ENCODE data around the gene TRAPPC2L. TPM values are rescaled to one million over a fixed set of nuclear protein-coding genes. Genes with fewer than 3 reads are reported as not detected.

TRAPPC2L gene
- total RNA-seq, 1 donor from 2014 or later: 50.6 TPM

DNA sequence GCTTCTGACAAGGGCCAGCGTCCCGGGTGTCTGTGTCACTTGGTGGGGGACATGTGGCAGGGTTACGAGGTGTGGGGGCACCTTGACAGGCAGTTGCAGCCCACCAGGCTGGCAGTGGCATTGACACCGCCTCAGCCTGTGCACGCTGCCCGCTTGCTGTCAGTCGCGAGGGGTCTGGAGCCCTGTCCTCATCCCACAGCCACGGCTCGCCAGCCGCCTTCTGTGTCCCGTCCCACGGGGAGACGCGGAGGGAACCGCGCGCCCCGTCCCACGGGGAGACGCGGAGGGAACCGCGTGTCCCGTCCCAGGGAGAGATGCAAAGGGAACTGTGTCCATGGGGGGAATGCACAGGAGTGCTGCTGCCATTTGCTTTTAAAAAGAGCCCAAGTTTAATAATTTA is 6.0 kb downstream of the TRAPPC2L start:
- no peaks in the 10 kb centered on the region for H3K36me3 Mint-ChIP-seq (ENCODE audit: unreplicated experiment)
- H3K4me1 Mint-ChIP-seq (ENCODE audit: low read depth, unreplicated experiment): peaks cover 5% of the 10 kb centered on the region
- TF ChIP-seq, protein P1, sequence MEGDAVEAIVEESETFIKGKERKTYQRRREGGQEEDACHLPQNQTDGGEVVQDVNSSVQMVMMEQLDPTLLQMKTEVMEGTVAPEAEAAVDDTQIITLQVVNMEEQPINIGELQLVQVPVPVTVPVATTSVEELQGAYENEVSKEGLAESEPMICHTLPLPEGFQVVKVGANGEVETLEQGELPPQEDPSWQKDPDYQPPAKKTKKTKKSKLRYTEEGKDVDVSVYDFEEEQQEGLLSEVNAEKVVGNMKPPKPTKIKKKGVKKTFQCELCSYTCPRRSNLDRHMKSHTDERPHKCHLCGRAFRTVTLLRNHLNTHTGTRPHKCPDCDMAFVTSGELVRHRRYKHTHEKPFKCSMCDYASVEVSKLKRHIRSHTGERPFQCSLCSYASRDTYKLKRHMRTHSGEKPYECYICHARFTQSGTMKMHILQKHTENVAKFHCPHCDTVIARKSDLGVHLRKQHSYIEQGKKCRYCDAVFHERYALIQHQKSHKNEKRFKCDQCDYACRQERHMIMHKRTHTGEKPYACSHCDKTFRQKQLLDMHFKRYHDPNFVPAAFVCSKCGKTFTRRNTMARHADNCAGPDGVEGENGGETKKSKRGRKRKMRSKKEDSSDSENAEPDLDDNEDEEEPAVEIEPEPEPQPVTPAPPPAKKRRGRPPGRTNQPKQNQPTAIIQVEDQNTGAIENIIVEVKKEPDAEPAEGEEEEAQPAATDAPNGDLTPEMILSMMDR (IDR thresholded peaks at IDR 0.05; ENCODE audit: partially characterized antibody, unreplicated experiment): no peak
- H3K9me3 Mint-ChIP-seq (ENCODE audit: unreplicated experiment): peaks cover 5% of the 10 kb centered on the region
- DNase-seq: no peak
- H3K27me3 Mint-ChIP-seq (ENCODE audit: unreplicated experiment): peaks cover 5% of the 10 kb centered on the region
- H3K27ac Mint-ChIP-seq (ENCODE audit: unreplicated experiment): no peak overlapping the region
- no peak overlapping the region for H3K4me3 Mint-ChIP-seq (ENCODE audit: unreplicated experiment)

DNA sequence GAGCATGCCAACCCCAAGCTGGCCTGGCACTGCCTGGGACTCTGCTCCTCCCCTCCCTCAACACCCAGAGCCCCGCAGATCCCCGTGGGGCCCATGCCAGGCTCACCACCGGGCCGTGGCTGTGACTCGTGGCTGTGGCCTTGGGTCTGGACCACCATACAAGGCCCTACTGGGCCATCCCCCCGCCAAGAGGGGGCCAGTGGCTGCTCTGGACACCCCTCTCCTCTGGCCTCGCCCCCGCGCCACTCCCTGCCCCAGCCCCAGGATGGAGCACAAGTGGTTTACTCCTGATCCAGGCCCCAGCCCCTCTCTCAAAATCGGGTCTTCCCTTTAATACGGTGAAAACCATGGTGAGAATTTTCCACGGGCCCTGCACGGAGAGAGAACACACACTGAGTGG is 6.5 kb downstream of the TRAPPC2L start:
- no peaks in the 10 kb centered on the region for H3K36me3 Mint-ChIP-seq (ENCODE audit: unreplicated experiment)
- TF ChIP-seq, protein P1 (IDR thresholded peaks at IDR 0.05; ENCODE audit: partially characterized antibody, unreplicated experiment): no peak
- no peak for DNase-seq
- peaks cover 7% of the 10 kb centered on the region for H3K27me3 Mint-ChIP-seq (ENCODE audit: unreplicated experiment)
- no peak overlapping the region for H3K27ac Mint-ChIP-seq (ENCODE audit: unreplicated experiment)
- peaks cover 3% of the 10 kb centered on the region for H3K9me3 Mint-ChIP-seq (ENCODE audit: unreplicated experiment)
- H3K4me3 Mint-ChIP-seq (ENCODE audit: unreplicated experiment): no peak overlapping the region
- peaks cover 3% of the 10 kb centered on the region for H3K4me1 Mint-ChIP-seq (ENCODE audit: low read depth, unreplicated experiment)

DNA sequence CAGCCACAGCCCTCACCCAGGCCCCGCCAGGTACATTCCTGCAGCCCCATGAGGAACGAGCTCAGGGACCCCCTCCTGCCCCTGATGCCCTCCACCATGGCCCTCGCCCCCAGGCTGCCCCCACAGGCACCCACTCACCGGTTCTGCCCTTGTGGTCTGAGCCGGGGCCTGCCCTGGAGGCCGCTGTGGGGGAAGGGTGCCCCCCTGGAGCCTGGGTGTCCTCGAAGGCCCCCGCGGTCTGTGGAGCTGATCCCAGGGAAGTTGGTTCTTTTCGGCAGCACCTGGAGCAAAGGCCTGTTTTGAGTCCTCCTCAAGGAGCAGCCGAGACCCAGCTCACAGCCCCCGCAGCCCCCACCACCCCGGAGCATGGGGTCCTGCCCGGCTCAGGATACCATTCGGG is 7.2 kb downstream of the TRAPPC2L start:
- TF ChIP-seq, protein P1 (IDR thresholded peaks at IDR 0.05; ENCODE audit: partially characterized antibody, unreplicated experiment): no peak
- no peak overlapping the region for H3K27ac Mint-ChIP-seq (ENCODE audit: unreplicated experiment)
- H3K27me3 Mint-ChIP-seq (ENCODE audit: unreplicated experiment): peaks cover 14% of the 10 kb centered on the region
- peaks cover 10% of the 10 kb centered on the region for H3K4me1 Mint-ChIP-seq (ENCODE audit: low read depth, unreplicated experiment)
- H3K36me3 Mint-ChIP-seq (ENCODE audit: unreplicated experiment): no peaks in the 10 kb centered on the region
- DNase-seq: no peak
- H3K4me3 Mint-ChIP-seq (ENCODE audit: unreplicated experiment): no peak overlapping the region
- peaks cover 6% of the 10 kb centered on the region for H3K9me3 Mint-ChIP-seq (ENCODE audit: unreplicated experiment)

DNA sequence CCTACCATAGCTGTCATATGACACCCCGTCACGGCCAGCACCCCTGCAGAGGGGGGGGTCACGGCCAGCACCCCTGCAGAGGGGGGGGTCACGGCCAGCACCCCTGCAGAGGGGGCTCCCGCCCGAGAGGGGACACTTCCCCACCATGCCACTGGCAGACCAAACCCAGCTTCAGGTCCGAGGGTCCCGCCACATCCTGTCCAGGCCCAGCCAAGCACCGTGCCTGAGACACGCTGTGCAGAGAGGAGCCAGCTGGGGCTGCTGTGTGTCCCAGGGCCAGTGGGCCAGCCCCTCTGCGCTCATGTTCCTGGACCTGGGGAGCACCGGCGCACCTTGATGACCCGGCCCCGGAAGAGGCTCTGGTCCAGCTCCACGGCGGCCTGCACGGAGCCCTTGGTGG is 7.6 kb downstream of the TRAPPC2L start:
- no peak for DNase-seq
- Mint-ChIP-seq H3K4me1 (ENCODE audit: low read depth, unreplicated experiment) (peaks cover 14% of the 10 kb centered on the region), H3K27me3 (ENCODE audit: unreplicated experiment) (peaks cover 14% of the 10 kb centered on the region), H3K4me3 (ENCODE audit: unreplicated experiment) (no peak overlapping the region), H3K36me3 (ENCODE audit: unreplicated experiment) (no peaks in the 10 kb centered on the region), H3K27ac (ENCODE audit: unreplicated experiment) (no peak overlapping the region), H3K9me3 (ENCODE audit: unreplicated experiment) (peaks cover 6% of the 10 kb centered on the region)
- TF ChIP-seq, protein P1 (IDR thresholded peaks at IDR 0.05; ENCODE audit: partially characterized antibody, unreplicated experiment): no peak

DNA sequence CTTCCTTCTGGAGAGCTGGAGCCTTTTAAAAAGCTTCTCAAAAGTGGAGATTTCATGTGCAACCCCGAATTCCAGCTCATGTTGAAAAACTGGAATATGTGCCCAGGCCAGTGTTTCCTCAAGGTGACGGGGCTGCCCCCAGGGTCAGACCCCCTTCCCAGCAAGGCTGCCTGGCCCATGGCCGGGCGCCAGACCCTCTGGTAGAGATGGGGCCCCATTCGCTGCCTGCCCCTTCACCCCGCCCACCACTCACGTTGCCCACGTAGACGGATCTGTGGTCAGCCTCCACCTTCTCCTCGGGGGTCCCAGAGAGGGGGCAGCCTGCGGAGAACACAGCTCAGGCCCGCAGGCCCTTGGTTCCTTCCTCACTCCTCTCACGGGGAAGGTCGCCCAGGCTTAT is 8.4 kb downstream of the TRAPPC2L start:
- H3K9me3 Mint-ChIP-seq (ENCODE audit: unreplicated experiment): peaks cover 8% of the 10 kb centered on the region
- H3K4me3 Mint-ChIP-seq (ENCODE audit: unreplicated experiment): no peak overlapping the region
- TF ChIP-seq, protein P1 (IDR thresholded peaks at IDR 0.05; ENCODE audit: partially characterized antibody, unreplicated experiment): no peak
- DNase-seq: no peak
- no peaks in the 10 kb centered on the region for H3K36me3 Mint-ChIP-seq (ENCODE audit: unreplicated experiment)
- peaks cover 14% of the 10 kb centered on the region for H3K27me3 Mint-ChIP-seq (ENCODE audit: unreplicated experiment)
- H3K4me1 Mint-ChIP-seq (ENCODE audit: low read depth, unreplicated experiment): peaks cover 18% of the 10 kb centered on the region
- H3K27ac Mint-ChIP-seq (ENCODE audit: unreplicated experiment): no peak overlapping the region

All from glutamatergic neuron (in vitro differentiated cells).